H1 (cell line): Measurements from ENCODE around the gene COL8A1. TPM values are rescaled to one million over a fixed set of nuclear protein-coding genes. Genes with fewer than 3 reads are reported as not detected.

Experiments used
- CTCF ChIA-PET: fragments of 300-600 bp; sonication (Branson Sonifier 250); formaldehyde crosslinking; loops from one replicate; lab custom pipeline; 2021; ENCODE audit not compliant: partially characterized antibody; lab: Charles Lee
- POLR2A ChIA-PET: fragments of 300-600 bp; sonication (Branson Sonifier 250); formaldehyde crosslinking; loops from one replicate; lab custom pipeline; 2021; ENCODE audit warnings: inconsistent platforms; ENCODE audit not compliant: partially characterized antibody; lab: Charles Lee
- DNase-seq, 2 experiments: peaks; one replicate each; pipeline versions ENCODE4 v3.0.0 to v3.0.0-alpha.2; 2010 to 2022; ENCODE audit warnings: low spot score in 2 of 2, low read depth in 1 of 2, mixed read lengths in 1 of 2
- FAIRE-seq: peaks from 2 replicates; lab custom pipeline; 2011; peaks lifted over from hg19 to GRCh38; lab: Jason Lieb, UNC
- H2AFZ ChIP-seq: 2 replicates; pipeline ENCODE4 v1.8.1; 2012; ENCODE audit warnings: low read length, inconsistent platforms
- H2AK5ac ChIP-seq: 2 replicates; pipeline ENCODE4 v1.6.1; 2013; ENCODE audit warnings: low read depth, low read length
- H2BK120ac ChIP-seq: replicated peaks from 2 replicates; pipeline ENCODE3; 2013; ENCODE audit warnings: low read depth, low read length, inconsistent platforms
- H2BK12ac ChIP-seq: 2 replicates; pipeline ENCODE4 v1.6.1; 2013; ENCODE audit warnings: low read depth, low read length
- H2BK15ac ChIP-seq: 2 replicates; pipeline ENCODE4 v1.6.1; 2013; ENCODE audit warnings: low read length
- H2BK20ac ChIP-seq: 2 replicates; pipeline ENCODE4 v1.6.1; 2013; ENCODE audit warnings: low read length
- H2BK5ac ChIP-seq: 2 replicates; pipeline ENCODE4 v1.6.1; 2013; ENCODE audit warnings: low read depth, low read length
- H3K14ac ChIP-seq: 2 replicates; pipeline ENCODE4 v1.6.1; 2013; ENCODE audit warnings: inconsistent platforms; ENCODE audit not compliant: insufficient read length
- H3K18ac ChIP-seq: 2 replicates; pipeline ENCODE4 v1.6.1; 2013; ENCODE audit warnings: low read length; ENCODE audit errors: extremely low read depth
- H3K23ac ChIP-seq: 2 replicates; pipeline ENCODE4 v1.6.1; 2013; ENCODE audit warnings: inconsistent platforms; ENCODE audit not compliant: insufficient read length
- H3K23me2 ChIP-seq: 2 replicates; pipeline ENCODE4 v1.6.1; 2013; ENCODE audit warnings: low read depth, low read length
- H3K27ac ChIP-seq: 2 replicates; pipeline ENCODE4 v1.6.1; 2011; ENCODE audit warnings: low read depth, low read length, inconsistent platforms
- H3K27me3 ChIP-seq, 4 experiments: replicated peaks in 1 of 4; 1 replicate in 1 of 4; 2 replicates in 3 of 4; pipeline versions ENCODE4 v1.6.1 to v1.8.1; 2011 to 2013; ENCODE audit warnings: low read length in 3 of 4, mild to moderate bottlenecking in 3 of 4, inconsistent platforms in 2 of 4, mixed read lengths in 2 of 4, moderate library complexity in 1 of 4; ENCODE audit not compliant: control insufficient read depth in 3 of 4, insufficient read depth in 3 of 4; ENCODE audit errors: extremely low read depth in 1 of 4
- H3K36me3 ChIP-seq, 4 experiments: 2 replicates each; pipeline versions ENCODE4 v1.6.1 to v1.8.1; 2011 to 2013; ENCODE audit warnings: mild to moderate bottlenecking in 4 of 4, low read length in 3 of 4, moderate library complexity in 2 of 4, control low read depth in 1 of 4, inconsistent platforms in 1 of 4; ENCODE audit not compliant: insufficient read depth in 4 of 4, control insufficient read depth in 2 of 4
- H3K4ac ChIP-seq: replicated peaks from 2 replicates; pipeline ENCODE3; 2013; ENCODE audit warnings: low read length, low read depth, mixed read lengths, inconsistent platforms; ENCODE audit not compliant: insufficient read length
- H3K4me1 ChIP-seq, 4 experiments: replicated peaks in 1 of 4; 1 replicate in 1 of 4; 2 replicates in 3 of 4; pipeline versions ENCODE4 v1.6.1 to v1.8.1; 2011 to 2013; ENCODE audit warnings: low read length in 3 of 4, inconsistent platforms in 2 of 4, mixed read lengths in 1 of 4; ENCODE audit not compliant: insufficient read depth in 4 of 4, control insufficient read depth in 3 of 4
- H3K4me2 ChIP-seq, 2 experiments: 2 replicates each; pipeline versions ENCODE4 v1.6.1 to v1.8.1; 2011 to 2013; ENCODE audit warnings: low read depth in 2 of 2, low read length in 2 of 2, control low read depth in 1 of 2, inconsistent platforms in 1 of 2, mild to moderate bottlenecking in 1 of 2; ENCODE audit not compliant: insufficient read depth in 1 of 2
- H3K4me3 ChIP-seq, 4 experiments: fragments of 200-600, 300-600 bp in 1 of 4; sonication (generic), shearing (Covaris generic), sonication (Bioruptor Twin) in 1 of 4; 2 replicates each; pipeline versions ENCODE4 v1.5.1 to v1.8.1; 2011 to 2016; ENCODE audit warnings: low read length in 4 of 4, low read depth in 3 of 4, control low read depth in 2 of 4, inconsistent platforms in 2 of 4, mild to moderate bottlenecking in 2 of 4, mixed read lengths in 1 of 4, moderate library complexity in 1 of 4; ENCODE audit not compliant: insufficient read depth in 2 of 4; ENCODE audit errors: extremely low read depth in 1 of 4
- H3K56ac ChIP-seq: replicated peaks from 2 replicates; pipeline ENCODE3; 2013; ENCODE audit warnings: low read depth, mild to moderate bottlenecking, mixed read lengths, low read length, inconsistent platforms; ENCODE audit not compliant: insufficient read length
- H3K79me1 ChIP-seq: 2 replicates; pipeline ENCODE4 v1.6.1; 2013; ENCODE audit warnings: low read depth, low read length, control low read depth
- H3K79me2 ChIP-seq, 2 experiments: 2 replicates each; pipeline versions ENCODE4 v1.6.1 to v1.8.1; 2012 to 2013; ENCODE audit warnings: low read length in 2 of 2, mild to moderate bottlenecking in 2 of 2, inconsistent platforms in 1 of 2; ENCODE audit not compliant: insufficient read depth in 2 of 2, control insufficient read depth in 1 of 2
- H3K9ac ChIP-seq, 4 experiments: replicated peaks in 1 of 4; 1 replicate in 1 of 4; 2 replicates in 3 of 4; pipeline versions ENCODE4 v1.6.1 to v1.8.1; 2011 to 2013; ENCODE audit warnings: low read depth in 3 of 4, low read length in 3 of 4, control low read depth in 2 of 4, mild to moderate bottlenecking in 2 of 4, moderate library complexity in 2 of 4, inconsistent platforms in 1 of 4; ENCODE audit errors: extremely low read depth in 1 of 4
- H3K9me3 ChIP-seq, 2 experiments: 2 replicates each; pipeline versions ENCODE4 v1.6.1 to v1.8.1; 2012 to 2013; ENCODE audit warnings: mild to moderate bottlenecking in 2 of 2, moderate library complexity in 2 of 2, control low read depth in 1 of 2, inconsistent platforms in 1 of 2, low read depth in 1 of 2, low read length in 1 of 2, mixed read lengths in 1 of 2; ENCODE audit not compliant: insufficient read depth in 2 of 2
- H4K20me1 ChIP-seq, 2 experiments: replicated peaks in 1 of 2; 2 replicates each; pipeline versions ENCODE3 to v1.8.1; 2011 to 2013; ENCODE audit warnings: inconsistent platforms in 2 of 2, low read length in 2 of 2, mild to moderate bottlenecking in 1 of 2; ENCODE audit not compliant: insufficient read depth in 2 of 2, control insufficient read depth in 1 of 2
- H4K5ac ChIP-seq: 2 replicates; pipeline ENCODE4 v1.6.1; 2013; ENCODE audit warnings: low read length, low read depth, mixed read lengths, inconsistent platforms; ENCODE audit not compliant: insufficient read length
- H4K8ac ChIP-seq: 2 replicates; pipeline ENCODE4 v1.8.0; 2013; ENCODE audit warnings: mild to moderate bottlenecking, moderate library complexity, low read length, inconsistent platforms; ENCODE audit not compliant: insufficient read depth; ENCODE audit errors: extremely low read depth
- H4K91ac ChIP-seq: replicated peaks from 2 replicates; pipeline ENCODE3; 2013; ENCODE audit warnings: low read length, mixed read lengths, inconsistent platforms; ENCODE audit not compliant: insufficient read length
- TBP ChIP-seq: IDR thresholded peaks from 2 replicates; pipeline ENCODE4 v1.6.1; 2011; ENCODE audit warnings: low read depth, low read length, improper control_type of control experiment
- ZNF274 ChIP-seq: IDR thresholded peaks from 2 replicates; pipeline ENCODE4 v1.7.0; 2012; ENCODE audit warnings: low read length, borderline replicate concordance; ENCODE audit errors: extremely low read depth
- WGBS, 2 experiments: shearing (Covaris generic) in 1 of 2; methylation state at CpG; one replicate each; pipeline versions ENCODE4 v1.1.6 to v1.1.7; 2013 to 2015; ENCODE audit warnings: low lambda C conversion rate in 2 of 2, mixed read lengths in 2 of 2, inconsistent platforms in 1 of 2, low coverage in 1 of 2, missing lambda C conversion rate in 1 of 2; ENCODE audit not compliant: insufficient replicate concordance in 2 of 2, insufficient coverage in 1 of 2, insufficient read length in 1 of 2; ENCODE audit errors: extremely low coverage in 1 of 2, missing lambda C conversion rate in 1 of 2; 5-methylcytosine and 5-hydroxymethylcytosine counted together
- polyA plus RNA-seq, 7 experiments: library from polyadenylated mRNA; depleted of rRNA in 3 of 7; stranded (reverse) in 5 of 7; unstranded in 2 of 7; fragments of >200 nt in 5 of 7; fragments of 200-250 nt in 2 of 7; gene quantifications; 1 replicate in 5 of 7; 2 replicates in 1 of 7; 4 replicates in 1 of 7; pipeline versions ENCODE4 v1.2.1 to v1.2.3, GENCODE V29; 2011 to 2013; ENCODE audit warnings: missing spikeins in 2 of 7, mixed read lengths in 2 of 7
- total RNA-seq: library from RNA; stranded (reverse); fragmentation: NEBNext Ultra II Directional; extraction: Animal tissue kit (Norgen Biotek cat#: 25700); gene quantifications from 2 replicates; pipeline ENCODE4 v1.2.1, GENCODE V29; 2021

Gene COL8A1
- total and polyA plus RNA-seq, 2 of the 8 experiments (the other 6 are each of a cell fraction or from before 2014, with no cell fraction given) = 0.21 to 1.2 TPM

DNA sequence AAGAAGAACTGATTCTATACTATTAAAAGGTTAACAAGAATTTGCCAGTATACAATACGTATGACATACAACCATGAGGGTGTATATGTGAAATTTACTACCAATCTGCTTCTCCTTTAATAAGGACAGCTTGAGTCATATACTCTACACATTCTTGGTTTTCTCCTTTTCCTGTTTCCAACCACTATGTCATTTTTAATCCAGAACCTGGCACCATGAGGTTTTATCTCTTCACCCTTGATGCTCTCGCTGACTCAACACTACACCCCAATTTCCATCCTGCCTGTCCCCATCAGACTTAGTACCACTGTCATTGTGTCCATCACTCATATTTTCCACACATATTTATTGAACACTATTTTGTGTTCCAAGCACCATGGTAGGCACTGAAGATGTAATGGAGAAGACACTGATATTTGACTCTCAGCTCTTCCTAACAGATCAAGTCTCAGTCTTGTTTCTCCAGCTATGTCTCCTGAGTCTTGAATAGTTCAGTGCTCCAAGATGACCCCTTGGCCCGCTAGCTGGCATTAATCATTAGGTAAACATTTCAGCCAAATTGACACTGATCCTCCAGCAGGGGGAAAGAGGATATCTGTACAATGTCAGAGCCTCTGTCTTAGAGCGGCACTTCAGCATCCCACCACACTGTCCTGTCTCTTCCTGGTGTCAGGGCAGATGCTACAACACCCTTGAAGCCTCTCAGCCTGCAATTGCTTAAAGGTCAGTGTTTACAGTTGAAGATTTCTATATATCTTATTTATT is 11.2 kb upstream of the COL8A1 start:
- TF ChIP-seq TBP (no peak), ZNF274 (no peak)
- ChIA-PET CTCF (interaction anchor here (0.9 to 1.2 kb wide), 2 partner anchors 12 to 17 kb away, joined by 3 read pairs; no protein-coding TSS in a partner anchor), POLR2A (no interaction called here)
- H4K8ac ChIP-seq = no peak overlapping the region
- no peak overlapping the region for H3K23ac ChIP-seq
- peaks cover 0 to 3% (median 0%) of the 10 kb centered on the region in 4 experiments; a peak in 1 of 7 replicates for H3K4me1 ChIP-seq
- no peak overlapping the region for H3K14ac ChIP-seq
- no peak overlapping the region for H2BK5ac ChIP-seq
- 69% methylated on average over 4 of the region's 4 CpGs; no CpG with 5 or more reads in 1 of the 2 experiments for WGBS, 2 experiments
- H2BK120ac ChIP-seq = no peak overlapping the region
- no peak overlapping the region for H3K4me2 ChIP-seq
- FAIRE-seq (no peak), DNase-seq (no peak)
- no peaks in the 10 kb centered on the region for H3K23me2 ChIP-seq
- no peak overlapping the region for H4K91ac ChIP-seq
- no peak overlapping the region for H3K18ac ChIP-seq
- H3K9me3 ChIP-seq = no peaks in the 10 kb centered on the region
- no peak overlapping the region for H2BK20ac ChIP-seq
- no peaks in the 10 kb centered on the region for H3K27me3 ChIP-seq
- no peak overlapping the region for H3K4me3 ChIP-seq
- H2BK15ac ChIP-seq = no peak overlapping the region
- no peak overlapping the region for H2AFZ ChIP-seq
- H3K79me2 ChIP-seq = no peaks in the 10 kb centered on the region
- H3K36me3 ChIP-seq = no peaks in the 10 kb centered on the region
- no peak overlapping the region for H3K9ac ChIP-seq
- no peaks in the 10 kb centered on the region for H4K20me1 ChIP-seq
- no peak overlapping the region for H3K27ac ChIP-seq
- no peak overlapping the region for H4K5ac ChIP-seq
- no peak overlapping the region for H3K4ac ChIP-seq
- no peak overlapping the region for H3K56ac ChIP-seq
- H3K79me1 ChIP-seq = no peaks in the 10 kb centered on the region
- H2BK12ac ChIP-seq = no peak overlapping the region
- no peak overlapping the region for H2AK5ac ChIP-seq
